ENCODE measurements around the gene KCNT2. TPM values are rescaled to one million over a fixed set of nuclear protein-coding genes. Genes with fewer than 3 reads are reported as not detected.

KCNT2 gene
- total RNA-seq, 4 donors from 2014 or later, result 6.5 to 16.6 (median 8.0) TPM

- Histone ChIP-seq H3K27ac (replicated peaks in 1 of 4) (peak overlapping the region in 1 of 4 donors; percentile 10), H3K4me3 (no peak overlapping the region)
- WGBS, result 76% methylated on average over 1 of the region's 1 CpG
Measured at GRCh38 chr1:196401452-196401833, 206.8 kb downstream of the KCNT2 start.

DNA sequence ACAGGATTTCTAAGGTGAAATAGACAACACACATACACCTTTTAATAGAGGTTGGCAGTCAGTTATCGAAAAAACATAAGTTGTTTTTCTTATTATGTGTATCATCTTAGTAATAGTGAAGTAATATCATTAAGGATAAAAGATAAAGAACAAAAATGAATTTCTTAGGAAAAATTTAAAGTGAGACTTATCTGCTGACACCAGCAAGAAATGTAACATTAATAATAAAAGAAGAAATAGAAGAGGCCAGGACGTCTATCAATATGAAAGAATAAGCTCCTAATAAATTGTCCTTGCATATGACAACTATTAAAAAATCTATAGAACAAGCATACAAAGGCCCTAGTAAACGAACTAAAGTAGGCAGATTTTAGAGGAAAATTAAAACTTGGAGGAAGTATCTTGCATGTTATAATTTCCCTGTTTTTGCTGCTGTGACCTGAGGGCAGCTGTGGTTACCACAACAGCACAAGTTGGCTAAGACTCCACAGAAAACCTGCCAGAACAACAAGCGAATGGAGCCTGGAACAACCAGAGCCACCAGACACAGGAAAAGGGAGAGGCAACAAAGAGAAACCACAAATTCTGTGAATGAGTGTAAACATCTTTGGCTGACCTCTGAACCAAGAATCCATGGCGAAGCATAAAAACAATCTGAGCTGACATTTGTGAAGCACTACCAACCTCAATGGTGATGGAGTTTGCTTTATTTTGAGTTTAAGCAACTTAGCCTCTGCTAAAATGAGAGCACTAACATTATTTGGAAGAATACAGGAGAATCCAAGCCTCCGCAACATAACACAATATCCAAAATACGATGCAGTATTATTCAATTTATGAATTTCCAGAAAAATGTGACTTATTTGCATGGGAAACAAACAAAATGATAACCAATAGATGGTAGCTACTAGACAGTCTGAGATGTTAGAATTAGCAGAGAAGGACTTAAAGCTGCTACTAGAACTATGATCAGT lies 207.5 kb downstream of the KCNT2 start:
- Histone ChIP-seq H3K36me3 (no peaks in the 10 kb centered on the region), H3K9me3 (no peaks in the 10 kb centered on the region), H3K27me3 (no peaks in the 10 kb centered on the region), H3K4me3 (no peak overlapping the region), H3K27ac (replicated peaks in 1 of 4) (peak overlapping the region in 2 of 4 donors; percentile 10 to 23), H3K4me1 (peaks cover 0 to 27% (median 14%) of the 10 kb centered on the region in 4 donors)
- 68% methylated on average over 7 of the region's 7 CpGs for WGBS
- DNase-seq (ENCODE audit: extremely low spot score), result no peak
- intact Hi-C loops (cut with DNase I), result no loop called here
- TF ChIP-seq CTCF (IDR thresholded peaks at IDR 0.05) (no peak), POLR2AphosphoS5 (IDR thresholded peaks at IDR 0.05) (no peak), POLR2A (IDR thresholded peaks at IDR 0.05; ENCODE audit: low read depth) (no peak), EP300 (IDR thresholded peaks at IDR 0.05) (no peak)

More at GRCh38 chr1:196401452-196401833, 206.8 kb downstream of the KCNT2 start:
- H3K36me3 ChIP-seq, result no peaks in the 10 kb centered on the region
- TF ChIP-seq CTCF (IDR thresholded peaks at IDR 0.05) (no peak), POLR2A (IDR thresholded peaks at IDR 0.05; ENCODE audit: low read depth) (no peak), POLR2AphosphoS5 (IDR thresholded peaks at IDR 0.05) (no peak), EP300 (IDR thresholded peaks at IDR 0.05) (no peak)
- peaks cover 0 to 28% (median 16%) of the 10 kb centered on the region in 4 donors for H3K4me1 ChIP-seq
- no peaks in the 10 kb centered on the region for H3K9me3 ChIP-seq
- no peaks in the 10 kb centered on the region for H3K27me3 ChIP-seq
- intact Hi-C loops (cut with DNase I), result no loop called here
- no peak for DNase-seq (ENCODE audit: extremely low spot score)

DNA sequence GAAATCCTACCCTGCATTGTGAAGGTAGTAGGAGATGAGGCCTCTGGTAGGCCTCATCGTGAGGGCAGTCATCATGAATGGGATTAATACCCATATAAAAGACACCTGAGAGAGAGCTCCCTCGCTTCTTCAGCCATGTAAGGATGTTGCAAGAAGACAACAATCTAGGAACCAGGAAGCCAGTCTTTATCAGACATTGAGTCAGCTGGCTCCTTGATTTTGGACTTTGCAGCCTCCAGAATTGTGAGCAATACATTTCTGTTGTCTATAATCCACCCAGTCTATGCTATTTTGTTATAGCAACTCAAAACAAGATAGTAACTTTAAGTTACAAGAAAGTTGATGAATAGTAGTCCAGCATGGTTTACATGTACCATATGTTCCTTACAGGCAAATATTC lies 208.5 kb downstream of the KCNT2 start:
- H3K27ac ChIP-seq (replicated peaks in 1 of 4), result no peak overlapping the region
- intact Hi-C loops (cut with DNase I), result no loop called here
- WGBS, result 94% methylated on average over 2 of the region's 2 CpGs

DNA sequence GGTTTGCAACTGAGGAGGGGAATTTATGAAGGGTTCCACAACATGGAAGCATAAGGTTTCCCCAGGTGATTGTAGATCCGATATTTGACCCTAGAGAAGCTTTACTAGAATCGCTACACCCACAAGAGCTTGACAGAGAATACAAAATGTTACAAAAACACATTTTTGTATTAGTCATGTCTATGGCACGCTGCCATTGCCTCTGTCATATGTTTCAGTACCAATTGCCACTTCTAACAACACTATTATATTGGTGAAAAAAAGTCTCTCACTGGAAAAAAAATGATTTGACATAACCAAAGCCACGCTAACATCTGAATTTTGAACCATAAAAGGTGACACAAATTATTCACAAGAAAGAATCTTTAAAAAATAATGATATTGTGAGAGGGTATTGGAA lies 214.5 kb downstream of the KCNT2 start:
- Histone ChIP-seq H3K36me3 (no peaks in the 10 kb centered on the region), H3K27ac (replicated peaks in 1 of 4) (no peak overlapping the region), H3K4me1 (peaks cover 0 to 23% (median 6%) of the 10 kb centered on the region in 4 donors), H3K27me3 (no peaks in the 10 kb centered on the region), H3K4me3 (no peak overlapping the region), H3K9me3 (no peaks in the 10 kb centered on the region)
- no peak for DNase-seq (ENCODE audit: extremely low spot score)
- intact Hi-C loops (cut with DNase I), result no loop called here
- TF ChIP-seq POLR2A (IDR thresholded peaks at IDR 0.05; ENCODE audit: low read depth), result no peak
- WGBS, result 77% methylated on average over 4 of the region's 4 CpGs

More for the DNA sequence above, 208.5 kb downstream of the KCNT2 start:
- Histone ChIP-seq H3K36me3 (no peaks in the 10 kb centered on the region), H3K4me3 (no peak overlapping the region), H3K9me3 (no peaks in the 10 kb centered on the region), H3K4me1 (peaks cover 0 to 18% (median 13%) of the 10 kb centered on the region in 4 donors), H3K27me3 (no peaks in the 10 kb centered on the region)
- no peak for DNase-seq (ENCODE audit: extremely low spot score)
- no peak for TF ChIP-seq POLR2A (IDR thresholded peaks at IDR 0.05; ENCODE audit: low read depth)
- no peak for TF ChIP-seq EP300 (IDR thresholded peaks at IDR 0.05)
- no peak for TF ChIP-seq POLR2AphosphoS5 (IDR thresholded peaks at IDR 0.05)
- TF ChIP-seq CTCF (IDR thresholded peaks at IDR 0.05), result no peak

DNA sequence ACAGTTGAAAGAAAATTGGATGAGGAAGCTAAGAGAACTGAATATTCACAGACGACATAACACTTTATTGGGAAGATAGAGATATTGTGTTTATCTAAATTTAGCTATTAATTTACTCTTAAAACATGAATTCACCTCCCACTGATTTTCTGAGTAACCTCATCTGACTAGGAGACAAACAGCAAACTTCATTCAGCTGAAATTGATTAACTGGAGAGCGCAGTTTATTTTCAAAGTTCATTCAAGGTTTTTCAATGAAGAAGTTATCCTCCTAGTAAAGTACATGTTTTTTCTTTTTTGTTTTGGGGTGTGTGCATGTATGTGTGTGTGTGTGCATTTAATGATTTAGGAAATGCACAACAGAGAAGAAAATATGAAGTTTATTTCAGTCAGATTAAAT lies 215.0 kb downstream of the KCNT2 start:
- Histone ChIP-seq H3K9me3 (no peaks in the 10 kb centered on the region), H3K36me3 (no peaks in the 10 kb centered on the region), H3K27ac (replicated peaks in 1 of 4) (no peak overlapping the region), H3K4me1 (peaks cover 0 to 23% (median 6%) of the 10 kb centered on the region in 4 donors), H3K27me3 (no peaks in the 10 kb centered on the region), H3K4me3 (no peak overlapping the region)
- DNase-seq (ENCODE audit: extremely low spot score), result no peak
- whole genome bisulfite sequencing, result 89% methylated on average over 2 of the region's 2 CpGs
- intact Hi-C loops (cut with DNase I), result no loop called here
- TF ChIP-seq CTCF (IDR thresholded peaks at IDR 0.05), result no peak
- TF ChIP-seq POLR2A (IDR thresholded peaks at IDR 0.05; ENCODE audit: low read depth), result no peak
